ENCODE results near the gene TMEM114.

The TMEM114 gene

GRCh38 chr16:8622315-8622656, 32.0 kb upstream of the TMEM114 start:
- DNase-seq (ENCODE audit: low spot score): peak; percentile 48

GRCh38 chr16:8621572-8622314, 31.4 kb upstream of the TMEM114 start, which contains the start of gene METTL22:
TSS of gene METTL22 (plus strand) at chr16:8621698. CDS start at chr16:8625666, 3,968 bp downstream.
- in situ Hi-C loops (cut with MboI; ENCODE audit: low pct_unique_long_range_greater_than_20kb, low sequenced_read_pairs, unreplicated experiment): no loop called here
- DNase-seq (ENCODE audit: low spot score): peak; percentile 99
- no peak for TF ChIP-seq CTCF (IDR thresholded peaks at IDR 0.05; ENCODE audit: extremely low read depth, insufficient read depth, missing control alignments)

More at GRCh38 chr16:8622315-8622656, 32.0 kb upstream of the TMEM114 start:
- TF ChIP-seq CTCF (IDR thresholded peaks at IDR 0.05; ENCODE audit: extremely low read depth, insufficient read depth, missing control alignments): no peak
- in situ Hi-C loops (cut with MboI; ENCODE audit: low pct_unique_long_range_greater_than_20kb, low sequenced_read_pairs, unreplicated experiment): no loop called here

- DNase-seq (ENCODE audit: low spot score): no peak
- TF ChIP-seq CTCF (IDR thresholded peaks at IDR 0.05; ENCODE audit: extremely low read depth, insufficient read depth, missing control alignments): no peak
- in situ Hi-C loops (cut with MboI; ENCODE audit: low pct_unique_long_range_greater_than_20kb, low sequenced_read_pairs, unreplicated experiment): no loop called here
Observed at GRCh38 chr16:8621222-8621571, 30.9 kb upstream of the TMEM114 start.

DNA sequence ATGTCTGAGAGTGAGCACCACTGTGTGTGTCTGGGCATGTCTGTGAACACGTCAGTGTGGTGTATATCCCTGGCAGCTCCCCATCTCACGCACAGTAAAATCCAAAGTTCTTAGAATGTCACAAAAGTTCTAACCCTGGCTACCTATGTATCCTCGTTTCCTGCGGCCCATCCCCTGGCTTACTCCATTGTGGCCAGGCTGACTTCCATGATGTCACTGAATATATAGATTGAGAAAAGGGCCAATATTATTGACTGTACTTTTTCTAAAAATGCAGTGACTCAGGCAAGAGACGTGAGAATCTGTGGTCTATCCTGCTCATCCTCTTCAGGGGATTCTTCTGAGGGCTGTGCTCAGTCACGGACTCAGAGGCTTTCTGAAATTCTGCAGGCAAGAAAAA, 30.2 kb upstream of the TMEM114 start:
- in situ Hi-C loops (cut with MboI; ENCODE audit: low pct_unique_long_range_greater_than_20kb, low sequenced_read_pairs, unreplicated experiment): no loop called here
- TF ChIP-seq CTCF (IDR thresholded peaks at IDR 0.05; ENCODE audit: extremely low read depth, insufficient read depth, missing control alignments): no peak
- DNase-seq (ENCODE audit: low spot score): no peak

- in situ Hi-C loops (cut with MboI; ENCODE audit: low pct_unique_long_range_greater_than_20kb, low sequenced_read_pairs, unreplicated experiment): no loop called here
- no peak for DNase-seq (ENCODE audit: low spot score)
- no peak for TF ChIP-seq CTCF (IDR thresholded peaks at IDR 0.05; ENCODE audit: extremely low read depth, insufficient read depth, missing control alignments)
Observed at GRCh38 chr16:8619671-8620370, 29.5 kb upstream of the TMEM114 start.

DNA sequence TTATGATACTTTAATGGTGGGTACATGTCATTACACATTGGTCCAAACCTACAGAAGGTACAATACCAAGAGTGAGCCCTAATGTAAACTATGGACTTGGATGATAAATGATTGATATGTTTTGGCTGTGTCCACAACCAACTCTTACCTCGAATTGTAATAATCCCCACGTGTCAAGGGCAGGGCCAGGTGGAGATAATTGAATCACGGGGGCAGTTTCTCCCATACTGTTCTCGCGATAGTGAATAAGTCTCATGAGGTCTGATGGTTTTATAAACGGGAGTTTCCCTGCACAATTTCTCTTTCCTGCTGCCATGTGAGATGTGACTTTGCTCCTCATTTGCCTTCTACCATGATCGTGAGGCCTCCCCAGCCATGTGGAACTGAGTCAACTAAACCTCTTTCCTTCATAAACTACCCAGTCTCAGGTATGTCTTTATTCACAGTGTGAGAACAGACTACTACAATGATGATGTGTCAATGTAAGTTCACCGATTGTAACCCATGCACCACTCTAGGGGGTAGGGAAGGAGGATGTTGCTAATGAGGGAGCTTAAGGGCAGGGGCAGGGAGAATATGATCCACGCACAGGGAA, 24.2 kb upstream of the TMEM114 start:
- no peak for DNase-seq (ENCODE audit: low spot score)

More for the DNA sequence above, 24.2 kb upstream of the TMEM114 start:
- in situ Hi-C loops (cut with MboI; ENCODE audit: low pct_unique_long_range_greater_than_20kb, low sequenced_read_pairs, unreplicated experiment): no loop called here
- TF ChIP-seq CTCF (IDR thresholded peaks at IDR 0.05; ENCODE audit: extremely low read depth, insufficient read depth, missing control alignments): no peak

Data from GM13977 (cell line).